ENCODE data around the gene KAZN.

Gene KAZN

GRCh38 chr1:15065291-15065690, 466.8 kb downstream of the KAZN start:
- no peak for DNase-seq (ENCODE audit: low read depth in 2 of 2, low spot score in 1 of 2)

GRCh38 chr1:15065736-15066135, 467.3 kb downstream of the KAZN start:
- DNase-seq (ENCODE audit: low read depth in 2 of 2, low spot score in 1 of 2), result no peak

- peak in 1 of 2 donors; percentile 4 for DNase-seq (ENCODE audit: low read depth in 2 of 2, low spot score in 1 of 2)
Measured at GRCh38 chr1:15066191-15066590, 467.7 kb downstream of the KAZN start.

GRCh38 chr1:15067148-15067547, 468.7 kb downstream of the KAZN start:
- no peak for DNase-seq (ENCODE audit: low read depth in 2 of 2, low spot score in 1 of 2)

- no peak for DNase-seq (ENCODE audit: low read depth in 2 of 2, low spot score in 1 of 2)
Measured at GRCh38 chr1:15068152-15068551, 469.7 kb downstream of the KAZN start.

- no peak for DNase-seq (ENCODE audit: low read depth in 2 of 2, low spot score in 1 of 2)
Measured at GRCh38 chr1:15068997-15069396, 470.5 kb downstream of the KAZN start.

- DNase-seq (ENCODE audit: low read depth in 2 of 2, low spot score in 1 of 2), result no peak
Measured at GRCh38 chr1:15070145-15070748, 471.8 kb downstream of the KAZN start.

GRCh38 chr1:15071936-15072335, 473.5 kb downstream of the KAZN start:
- DNase-seq (ENCODE audit: low read depth in 2 of 2, low spot score in 1 of 2), result no peak

GRCh38 chr1:15073799-15074308, 475.4 kb downstream of the KAZN start:
- no peak for DNase-seq (ENCODE audit: low read depth in 2 of 2, low spot score in 1 of 2)

- DNase-seq (ENCODE audit: low read depth in 2 of 2, low spot score in 1 of 2), result no peak
Measured at GRCh38 chr1:15075175-15075574, 476.7 kb downstream of the KAZN start.

GRCh38 chr1:15075817-15076216, 477.3 kb downstream of the KAZN start:
- DNase-seq (ENCODE audit: low read depth in 2 of 2, low spot score in 1 of 2), result no peak

- no peak for DNase-seq (ENCODE audit: low read depth in 2 of 2, low spot score in 1 of 2)
Measured at GRCh38 chr1:15076807-15077206, 478.3 kb downstream of the KAZN start.

- DNase-seq (ENCODE audit: low read depth in 2 of 2, low spot score in 1 of 2), result no peak
Measured at GRCh38 chr1:15077384-15077783, 478.9 kb downstream of the KAZN start.

- DNase-seq (ENCODE audit: low read depth in 2 of 2, low spot score in 1 of 2), result no peak
Measured at GRCh38 chr1:15080328-15081007, 482.0 kb downstream of the KAZN start.

GRCh38 chr1:15081102-15081501, 482.6 kb downstream of the KAZN start:
- no peak for DNase-seq (ENCODE audit: low read depth in 2 of 2, low spot score in 1 of 2)

- DNase-seq (ENCODE audit: low read depth in 2 of 2, low spot score in 1 of 2), result no peak
Measured at GRCh38 chr1:15083578-15083977, 485.1 kb downstream of the KAZN start.

GRCh38 chr1:15088281-15088971, 489.9 kb downstream of the KAZN start:
- DNase-seq (ENCODE audit: low read depth in 2 of 2, low spot score in 1 of 2), result no peak

- no peak for DNase-seq (ENCODE audit: low read depth in 2 of 2, low spot score in 1 of 2)
Measured at GRCh38 chr1:15089258-15089992, 490.9 kb downstream of the KAZN start.

GRCh38 chr1:15090373-15090772, 491.9 kb downstream of the KAZN start:
- DNase-seq (ENCODE audit: low read depth in 2 of 2, low spot score in 1 of 2), result no peak

- no peak for DNase-seq (ENCODE audit: low read depth in 2 of 2, low spot score in 1 of 2)
Measured at GRCh38 chr1:15094056-15094455, 495.6 kb downstream of the KAZN start.

GRCh38 chr1:15094719-15095495, 496.4 kb downstream of the KAZN start:
- no peak for DNase-seq (ENCODE audit: low read depth in 2 of 2, low spot score in 1 of 2)

All from stimulated activated CD8-positive, alpha-beta memory T cell treated with anti-CD3 and anti-CD28 coated beads, Interleukin-4, amount 100 ng/mL, for 4 hours (primary cell).